Activated CD8-positive, alpha-beta memory T cell treated with anti-CD3 and anti-CD28 coated beads for 4 hours (primary cell): ENCODE measurements around the gene CTNNA2.

Experiments used
- DNase-seq, 2 donors: peaks; one replicate each; pipeline ENCODE4 v3.0.0-alpha.2; 2020; ENCODE audit warnings: low read depth in 2 of 2

CTNNA2 gene

GRCh38 chr2:79512442-79513401 is at the start of gene CTNNA2:
Gene CTNNA2, plus strand, starts transcription at chr2:79513051.
- no peak for DNase-seq

DNA sequence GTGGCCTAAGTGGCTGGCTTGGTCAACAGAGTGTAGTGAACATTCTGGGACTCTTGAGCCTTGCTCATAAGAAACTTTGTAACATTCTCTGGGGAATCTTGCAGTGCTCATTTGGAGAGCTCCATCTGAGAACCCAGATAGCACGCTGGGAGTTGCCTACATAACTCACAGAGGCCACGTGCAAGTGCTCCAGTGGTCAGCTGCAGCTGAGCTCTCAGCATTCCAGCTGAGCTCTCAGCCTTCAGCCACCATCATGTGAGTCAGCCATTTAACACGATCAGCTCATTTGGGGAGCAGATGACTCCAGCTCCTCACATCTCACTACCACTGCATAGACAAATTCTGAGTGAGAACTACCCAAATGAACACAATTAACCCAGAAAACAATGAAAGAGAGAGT is 25.5 kb upstream of the CTNNA2 start:
- DNase-seq: no peak

DNA sequence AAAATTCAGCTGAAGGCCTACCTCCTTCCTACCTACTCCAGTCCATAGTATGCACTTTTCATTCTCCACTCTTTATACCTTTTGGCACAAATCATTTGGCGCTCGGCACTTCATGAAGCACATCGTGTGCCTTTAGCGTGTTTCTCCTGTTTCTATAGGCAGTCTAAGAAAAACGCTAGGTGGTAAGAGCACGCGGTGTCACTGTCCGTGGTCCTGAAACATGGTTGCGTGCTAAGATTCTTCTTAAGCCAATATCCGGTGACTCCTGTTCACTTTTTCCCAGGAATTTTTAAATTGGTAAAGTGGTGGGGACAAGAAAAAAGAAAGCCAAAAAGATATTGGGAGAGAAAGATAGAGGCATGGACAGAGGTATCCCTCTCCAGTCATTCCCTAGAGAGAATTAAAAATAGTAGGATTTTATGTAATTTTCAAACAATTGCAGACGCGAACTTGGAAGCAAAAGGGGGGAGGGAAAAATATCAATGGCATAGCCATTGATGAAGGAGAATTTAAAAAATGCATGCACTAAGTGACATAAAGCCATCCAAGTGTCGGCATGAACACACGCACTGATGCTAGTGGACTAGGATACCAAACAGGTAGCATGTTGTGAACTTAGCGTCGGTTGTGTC is 1.4 kb upstream of the CTNNA2 start:
- no peak for DNase-seq

DNA sequence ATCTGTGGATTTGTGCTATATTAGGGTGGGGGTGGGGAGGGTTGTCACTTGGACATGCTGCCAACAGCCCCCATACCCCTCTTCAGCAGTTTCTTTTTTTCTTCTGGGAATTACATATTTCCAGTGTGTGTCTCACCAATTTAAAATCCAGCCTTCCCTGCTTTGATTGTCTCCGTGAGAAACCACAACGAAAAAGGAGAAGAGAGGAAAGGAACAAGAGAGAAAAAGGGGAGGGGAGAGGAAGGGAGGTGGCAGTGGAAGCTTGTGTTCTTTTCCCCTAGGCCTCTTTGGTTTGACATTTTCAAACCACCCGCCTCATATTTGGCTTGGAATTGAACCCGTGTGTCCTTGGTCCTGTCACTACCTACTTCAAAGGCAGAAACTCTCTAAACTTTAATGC is 860 bp downstream of the CTNNA2 start:
- no peak for DNase-seq

DNA sequence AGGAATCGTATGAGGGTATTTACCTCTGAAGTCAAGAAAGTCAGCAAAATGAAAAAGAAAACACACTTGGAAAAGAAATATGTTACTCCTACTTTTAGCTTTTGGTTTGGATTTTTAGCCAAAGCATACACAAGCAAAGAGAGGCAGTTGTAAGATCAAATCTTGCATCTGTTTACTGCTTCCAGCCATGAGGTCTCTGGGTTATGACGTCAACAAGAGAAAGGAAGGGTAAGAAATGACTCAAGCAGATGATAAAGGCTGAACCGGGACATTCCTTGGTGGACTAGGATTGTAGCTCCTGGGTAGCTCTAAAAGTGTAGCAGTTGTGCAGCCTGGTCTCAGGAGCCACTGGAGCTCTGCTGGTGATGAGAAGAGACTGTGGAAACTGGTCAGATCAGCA is 16.8 kb downstream of the CTNNA2 start:
- DNase-seq: no peak

- DNase-seq: no peak
These were observed 17.6 kb downstream of the CTNNA2 start for GRCh38 chr2:79530443-79530842.

DNA sequence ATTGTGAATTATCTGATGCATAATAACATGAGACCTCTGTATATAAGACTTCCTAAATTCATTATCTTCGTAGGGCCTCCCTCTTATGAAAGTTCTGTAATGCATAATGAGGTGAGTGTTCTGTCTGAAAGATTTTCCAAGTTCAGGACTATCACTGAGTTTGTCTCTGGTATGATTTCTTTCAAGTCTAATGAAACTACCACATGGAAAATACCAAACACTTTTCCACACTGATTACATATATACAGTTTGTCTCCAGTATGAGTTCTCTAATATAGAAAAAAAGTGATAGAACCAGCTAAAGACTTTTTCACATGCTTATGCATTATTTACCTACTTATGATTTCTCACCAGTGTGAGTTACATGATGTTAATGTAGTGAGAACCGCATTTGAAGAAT is 34.7 kb downstream of the CTNNA2 start:
- DNase-seq: no peak

DNA sequence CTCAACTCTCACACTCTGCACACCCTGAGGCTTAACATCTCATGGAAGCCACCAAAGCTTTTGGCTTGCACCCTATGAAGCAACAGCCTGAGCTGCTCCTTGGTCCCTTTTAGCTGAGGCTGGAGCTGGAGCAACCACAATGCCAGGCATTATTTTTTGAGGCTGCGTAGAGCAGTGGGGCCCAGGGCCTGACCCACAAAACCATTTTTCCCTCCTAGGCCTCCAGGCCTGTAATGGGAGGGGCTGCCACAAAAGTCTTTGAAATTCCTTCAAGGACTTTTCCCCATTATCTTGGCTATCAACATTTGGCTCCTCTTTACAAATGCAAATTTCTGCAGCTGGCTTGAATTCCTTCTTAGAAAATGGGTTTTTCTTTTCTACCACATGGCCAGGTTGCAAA is 39.8 kb downstream of the CTNNA2 start:
- DNase-seq: no peak

DNA sequence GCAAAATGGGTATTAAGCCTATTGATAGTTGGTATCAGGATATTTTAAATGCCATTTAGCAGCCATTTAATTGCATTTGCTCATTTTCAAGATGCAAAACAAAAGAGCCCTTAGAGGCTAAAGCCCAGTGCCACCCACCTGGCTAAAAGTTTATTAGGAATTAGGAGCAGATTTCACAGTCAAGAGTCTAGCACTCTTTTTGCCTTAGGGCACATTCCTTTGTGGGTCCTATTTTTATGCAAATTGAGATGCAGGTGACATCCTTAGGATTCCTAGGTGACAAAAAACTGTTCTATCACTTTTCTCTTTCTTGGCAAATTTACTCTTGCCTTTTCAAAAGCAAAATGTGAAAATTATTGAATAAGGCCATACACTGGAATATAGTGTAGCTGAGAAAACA is 42.0 kb downstream of the CTNNA2 start:
- DNase-seq: no peak

DNA sequence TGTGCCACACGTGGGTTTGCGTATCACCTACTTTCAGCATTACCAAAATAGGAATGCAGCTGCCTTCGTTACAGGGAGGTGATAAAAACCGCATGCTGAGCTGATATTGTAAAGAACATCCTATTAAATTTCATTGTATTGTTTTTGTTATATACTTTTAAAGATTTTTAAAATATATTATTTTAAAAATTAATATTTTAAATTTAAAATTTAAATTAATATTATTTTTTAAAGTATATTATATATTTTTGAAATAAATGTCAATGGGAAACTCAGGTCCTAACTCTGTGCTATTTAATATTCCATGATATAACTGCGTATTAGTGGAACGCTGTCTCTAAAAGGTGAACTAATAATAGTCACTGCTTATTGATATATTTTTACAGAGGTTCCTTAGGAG is 51.2 kb downstream of the CTNNA2 start:
- DNase-seq: no peak

DNA sequence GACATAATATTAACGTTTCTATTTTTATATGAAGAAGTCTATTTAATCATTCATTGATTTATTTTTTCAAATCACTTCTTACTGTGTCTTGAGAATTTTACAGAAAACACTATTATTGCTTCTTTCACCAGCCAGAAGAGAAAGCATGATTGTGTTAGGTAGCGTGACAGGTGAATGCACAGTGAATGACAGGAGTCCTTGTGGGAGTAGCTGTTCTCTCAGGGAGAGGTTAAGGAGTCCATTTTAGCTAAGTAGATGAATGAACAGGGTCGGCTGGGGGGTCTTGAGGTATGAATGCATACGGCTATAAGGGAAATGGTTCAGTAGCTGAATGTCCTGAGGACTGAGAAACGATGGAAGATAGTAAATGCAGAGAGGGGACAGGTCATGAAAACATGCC is 56.2 kb downstream of the CTNNA2 start:
- DNase-seq: no peak

DNA sequence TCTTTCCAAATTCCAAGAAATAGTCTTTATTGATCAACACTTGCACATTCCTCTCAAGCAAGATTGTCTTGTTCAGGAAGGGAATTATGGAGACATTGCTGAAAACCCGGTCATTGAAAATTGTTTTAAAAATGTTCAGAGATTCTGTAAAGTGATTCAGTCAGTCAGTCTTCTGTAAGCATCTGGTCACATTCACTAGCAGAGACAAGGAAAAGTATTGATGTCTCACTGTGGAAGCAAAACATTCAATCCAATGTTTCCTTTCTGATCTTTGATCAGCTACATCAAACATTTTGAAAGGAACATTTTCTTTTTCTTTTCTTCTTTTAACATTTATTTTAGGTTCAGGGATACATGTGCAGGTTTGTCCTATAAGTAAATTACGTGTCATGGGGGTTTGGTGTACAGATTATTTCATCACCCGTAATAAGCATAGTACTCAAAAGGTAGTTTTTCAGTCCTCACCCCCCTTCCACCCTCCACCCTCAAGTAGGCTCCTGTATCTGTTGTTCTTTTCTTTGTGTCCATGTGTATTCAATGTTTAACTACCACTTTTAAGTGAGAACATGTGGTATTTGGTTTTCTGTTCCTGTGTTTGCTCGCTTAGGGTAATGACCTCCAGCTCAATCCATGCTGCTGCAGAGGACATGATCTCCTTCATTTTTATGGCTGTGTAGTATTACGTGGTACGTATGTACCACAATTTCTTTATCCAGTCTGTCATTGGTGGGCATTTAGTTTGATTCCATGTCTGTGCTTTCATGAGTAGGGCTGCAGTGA is 61.2 kb downstream of the CTNNA2 start:
- no peak for DNase-seq

DNA sequence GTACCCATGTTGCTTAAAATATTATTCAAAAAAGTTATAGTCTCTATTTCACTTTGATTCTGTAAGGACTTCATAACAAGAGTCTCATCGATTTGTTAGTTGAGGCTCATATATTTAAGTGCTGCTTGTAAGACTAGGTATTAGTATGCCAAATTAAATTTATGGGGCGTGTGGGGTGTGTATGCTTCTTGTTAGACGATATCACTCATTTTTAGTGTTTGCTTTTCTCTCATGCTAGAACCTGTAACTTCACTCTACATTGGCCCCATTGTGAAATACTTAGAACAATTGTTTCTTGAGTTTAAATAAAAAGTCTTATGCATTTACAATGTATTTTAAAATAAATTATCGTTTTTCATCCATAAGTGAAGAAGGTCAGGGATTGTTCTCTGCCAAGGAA is 63.6 kb downstream of the CTNNA2 start:
- no peak for DNase-seq

DNA sequence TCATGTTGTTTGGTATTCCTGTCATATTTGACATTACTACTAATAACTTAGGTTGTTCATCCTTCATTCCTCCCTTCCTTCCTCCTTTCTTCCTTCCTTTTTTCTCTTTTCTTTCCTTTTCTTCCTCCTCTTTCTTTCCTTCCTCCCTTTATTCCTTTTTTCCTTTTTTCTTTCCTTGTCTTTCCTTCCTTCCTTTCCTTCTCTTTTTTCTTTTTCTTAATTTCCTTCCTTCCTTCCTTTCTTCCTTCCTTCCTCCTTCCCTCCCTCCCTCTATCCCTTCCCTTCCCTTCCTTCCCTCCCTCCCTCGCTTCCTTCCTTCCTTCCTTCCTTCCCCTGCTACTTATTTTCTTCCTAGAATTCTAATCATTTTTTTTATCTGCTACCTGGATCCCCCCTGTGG is 66.1 kb downstream of the CTNNA2 start:
- DNase-seq: no peak

- DNase-seq: no peak
These were observed 67.3 kb downstream of the CTNNA2 start for GRCh38 chr2:79580175-79580574.

DNA sequence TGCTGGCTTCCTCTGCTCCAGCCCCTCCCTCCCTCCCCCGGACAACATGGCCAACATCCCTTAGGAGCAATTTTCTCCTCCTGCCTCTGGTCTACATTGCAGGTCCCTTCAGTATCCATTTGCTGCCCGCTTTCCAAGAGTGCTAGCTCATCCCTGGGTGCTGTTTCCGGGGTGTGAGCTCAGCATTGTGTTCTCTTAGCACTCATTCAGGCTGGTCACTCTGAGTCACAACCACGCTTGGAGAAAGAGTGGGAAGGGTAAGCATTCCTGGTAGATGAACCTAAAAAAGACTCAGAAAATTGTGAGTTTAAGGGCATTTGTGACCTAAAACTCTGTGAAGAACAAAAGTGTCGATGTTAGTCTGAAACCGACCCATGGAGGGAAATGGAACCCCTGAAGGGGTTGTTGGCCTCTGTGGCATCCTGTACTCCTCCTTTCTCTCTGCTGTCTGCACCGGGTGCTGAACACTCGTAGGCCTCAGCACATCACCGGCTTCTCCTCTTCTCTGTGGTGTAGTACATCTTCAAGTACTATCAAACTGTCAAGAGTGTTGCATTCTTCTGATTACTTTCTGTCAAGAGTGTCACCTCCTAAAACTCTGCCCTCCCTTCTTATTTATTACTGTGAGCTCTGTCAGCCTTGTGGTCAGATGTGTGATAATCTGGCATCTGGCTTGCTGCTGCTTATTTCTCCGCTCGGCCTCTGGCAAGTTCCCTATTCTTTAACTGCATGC is 73.0 kb downstream of the CTNNA2 start:
- DNase-seq: no peak

DNA sequence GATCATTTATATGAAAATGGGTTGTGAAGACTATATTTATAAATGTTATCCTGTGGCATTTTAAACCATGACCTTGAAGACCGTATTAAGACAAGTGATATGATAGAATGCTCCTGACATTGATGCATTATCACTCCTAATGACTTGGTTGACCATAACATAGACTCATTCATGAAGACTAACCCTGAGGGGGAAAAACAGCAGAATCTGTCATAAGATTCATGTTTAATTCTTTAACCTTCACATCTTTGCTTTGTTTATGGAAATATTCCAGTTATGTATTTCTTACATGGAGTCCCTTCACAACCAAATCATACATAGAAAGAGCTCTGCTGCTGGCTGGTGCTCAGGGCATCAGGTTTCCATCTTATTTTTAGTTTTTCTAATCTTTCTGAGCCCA is 78.4 kb downstream of the CTNNA2 start:
- DNase-seq: no peak

- no peak for DNase-seq
These were observed 80.5 kb downstream of the CTNNA2 start for GRCh38 chr2:79593237-79593867.

GRCh38 chr2:79596403-79596802 is 83.6 kb downstream of the CTNNA2 start:
- DNase-seq: no peak

- no peak for DNase-seq
These were observed 91.9 kb downstream of the CTNNA2 start for GRCh38 chr2:79604748-79605147.

GRCh38 chr2:79611448-79612016 is 98.7 kb downstream of the CTNNA2 start:
- no peak for DNase-seq
